H1 (cell line): ENCODE measurements around the gene KRTAP5-6. TPM values are rescaled to one million over a fixed set of nuclear protein-coding genes. Genes with fewer than 3 reads are reported as not detected.

ENCODE experiments used
- CTCF ChIA-PET: fragments of 300-600 bp; sonication (Branson Sonifier 250); formaldehyde crosslinking; loops from one replicate; lab custom pipeline; 2021; ENCODE audit not compliant: partially characterized antibody; lab: Charles Lee
- POLR2A ChIA-PET: fragments of 300-600 bp; sonication (Branson Sonifier 250); formaldehyde crosslinking; loops from one replicate; lab custom pipeline; 2021; ENCODE audit warnings: inconsistent platforms; ENCODE audit not compliant: partially characterized antibody; lab: Charles Lee
- DNase-seq, 2 experiments: peaks; one replicate each; pipeline versions ENCODE4 v3.0.0 to v3.0.0-alpha.2; 2010 to 2022; ENCODE audit warnings: low spot score in 2 of 2, low read depth in 1 of 2, mixed read lengths in 1 of 2
- FAIRE-seq: peaks from 2 replicates; lab custom pipeline; 2011; peaks lifted over from hg19 to GRCh38; lab: Jason Lieb, UNC
- H2AFZ ChIP-seq: 2 replicates; pipeline ENCODE4 v1.8.1; 2012; ENCODE audit warnings: low read length, inconsistent platforms
- H2AK5ac ChIP-seq: 2 replicates; pipeline ENCODE4 v1.6.1; 2013; ENCODE audit warnings: low read depth, low read length
- H2BK120ac ChIP-seq: replicated peaks from 2 replicates; pipeline ENCODE3; 2013; ENCODE audit warnings: low read depth, low read length, inconsistent platforms
- H2BK12ac ChIP-seq: 2 replicates; pipeline ENCODE4 v1.6.1; 2013; ENCODE audit warnings: low read depth, low read length
- H2BK15ac ChIP-seq: 2 replicates; pipeline ENCODE4 v1.6.1; 2013; ENCODE audit warnings: low read length
- H2BK20ac ChIP-seq: 2 replicates; pipeline ENCODE4 v1.6.1; 2013; ENCODE audit warnings: low read length
- H2BK5ac ChIP-seq: 2 replicates; pipeline ENCODE4 v1.6.1; 2013; ENCODE audit warnings: low read depth, low read length
- H3K14ac ChIP-seq: 2 replicates; pipeline ENCODE4 v1.6.1; 2013; ENCODE audit warnings: inconsistent platforms; ENCODE audit not compliant: insufficient read length
- H3K18ac ChIP-seq: 2 replicates; pipeline ENCODE4 v1.6.1; 2013; ENCODE audit warnings: low read length; ENCODE audit errors: extremely low read depth
- H3K23ac ChIP-seq: 2 replicates; pipeline ENCODE4 v1.6.1; 2013; ENCODE audit warnings: inconsistent platforms; ENCODE audit not compliant: insufficient read length
- H3K23me2 ChIP-seq: 2 replicates; pipeline ENCODE4 v1.6.1; 2013; ENCODE audit warnings: low read depth, low read length
- H3K27ac ChIP-seq: 2 replicates; pipeline ENCODE4 v1.6.1; 2011; ENCODE audit warnings: low read depth, low read length, inconsistent platforms
- H3K27me3 ChIP-seq, 4 experiments: replicated peaks in 1 of 4; 1 replicate in 1 of 4; 2 replicates in 3 of 4; pipeline versions ENCODE4 v1.6.1 to v1.8.1; 2011 to 2013; ENCODE audit warnings: low read length in 3 of 4, mild to moderate bottlenecking in 3 of 4, inconsistent platforms in 2 of 4, mixed read lengths in 2 of 4, moderate library complexity in 1 of 4; ENCODE audit not compliant: control insufficient read depth in 3 of 4, insufficient read depth in 3 of 4; ENCODE audit errors: extremely low read depth in 1 of 4
- H3K36me3 ChIP-seq, 4 experiments: 2 replicates each; pipeline versions ENCODE4 v1.6.1 to v1.8.1; 2011 to 2013; ENCODE audit warnings: mild to moderate bottlenecking in 4 of 4, low read length in 3 of 4, moderate library complexity in 2 of 4, control low read depth in 1 of 4, inconsistent platforms in 1 of 4; ENCODE audit not compliant: insufficient read depth in 4 of 4, control insufficient read depth in 2 of 4
- H3K4ac ChIP-seq: replicated peaks from 2 replicates; pipeline ENCODE3; 2013; ENCODE audit warnings: low read length, low read depth, mixed read lengths, inconsistent platforms; ENCODE audit not compliant: insufficient read length
- H3K4me1 ChIP-seq, 4 experiments: replicated peaks in 1 of 4; 1 replicate in 1 of 4; 2 replicates in 3 of 4; pipeline versions ENCODE4 v1.6.1 to v1.8.1; 2011 to 2013; ENCODE audit warnings: low read length in 3 of 4, inconsistent platforms in 2 of 4, mixed read lengths in 1 of 4; ENCODE audit not compliant: insufficient read depth in 4 of 4, control insufficient read depth in 3 of 4
- H3K4me2 ChIP-seq, 2 experiments: 2 replicates each; pipeline versions ENCODE4 v1.6.1 to v1.8.1; 2011 to 2013; ENCODE audit warnings: low read depth in 2 of 2, low read length in 2 of 2, control low read depth in 1 of 2, inconsistent platforms in 1 of 2, mild to moderate bottlenecking in 1 of 2; ENCODE audit not compliant: insufficient read depth in 1 of 2
- H3K4me3 ChIP-seq, 4 experiments: fragments of 200-600, 300-600 bp in 1 of 4; sonication (generic), shearing (Covaris generic), sonication (Bioruptor Twin) in 1 of 4; 2 replicates each; pipeline versions ENCODE4 v1.5.1 to v1.8.1; 2011 to 2016; ENCODE audit warnings: low read length in 4 of 4, low read depth in 3 of 4, control low read depth in 2 of 4, inconsistent platforms in 2 of 4, mild to moderate bottlenecking in 2 of 4, mixed read lengths in 1 of 4, moderate library complexity in 1 of 4; ENCODE audit not compliant: insufficient read depth in 2 of 4; ENCODE audit errors: extremely low read depth in 1 of 4
- H3K56ac ChIP-seq: replicated peaks from 2 replicates; pipeline ENCODE3; 2013; ENCODE audit warnings: low read depth, mild to moderate bottlenecking, mixed read lengths, low read length, inconsistent platforms; ENCODE audit not compliant: insufficient read length
- H3K79me1 ChIP-seq: 2 replicates; pipeline ENCODE4 v1.6.1; 2013; ENCODE audit warnings: low read depth, low read length, control low read depth
- H3K79me2 ChIP-seq, 2 experiments: 2 replicates each; pipeline versions ENCODE4 v1.6.1 to v1.8.1; 2012 to 2013; ENCODE audit warnings: low read length in 2 of 2, mild to moderate bottlenecking in 2 of 2, inconsistent platforms in 1 of 2; ENCODE audit not compliant: insufficient read depth in 2 of 2, control insufficient read depth in 1 of 2
- H3K9ac ChIP-seq, 4 experiments: replicated peaks in 1 of 4; 1 replicate in 1 of 4; 2 replicates in 3 of 4; pipeline versions ENCODE4 v1.6.1 to v1.8.1; 2011 to 2013; ENCODE audit warnings: low read depth in 3 of 4, low read length in 3 of 4, control low read depth in 2 of 4, mild to moderate bottlenecking in 2 of 4, moderate library complexity in 2 of 4, inconsistent platforms in 1 of 4; ENCODE audit errors: extremely low read depth in 1 of 4
- H3K9me3 ChIP-seq, 2 experiments: 2 replicates each; pipeline versions ENCODE4 v1.6.1 to v1.8.1; 2012 to 2013; ENCODE audit warnings: mild to moderate bottlenecking in 2 of 2, moderate library complexity in 2 of 2, control low read depth in 1 of 2, inconsistent platforms in 1 of 2, low read depth in 1 of 2, low read length in 1 of 2, mixed read lengths in 1 of 2; ENCODE audit not compliant: insufficient read depth in 2 of 2
- H4K20me1 ChIP-seq, 2 experiments: replicated peaks in 1 of 2; 2 replicates each; pipeline versions ENCODE3 to v1.8.1; 2011 to 2013; ENCODE audit warnings: inconsistent platforms in 2 of 2, low read length in 2 of 2, mild to moderate bottlenecking in 1 of 2; ENCODE audit not compliant: insufficient read depth in 2 of 2, control insufficient read depth in 1 of 2
- H4K5ac ChIP-seq: 2 replicates; pipeline ENCODE4 v1.6.1; 2013; ENCODE audit warnings: low read length, low read depth, mixed read lengths, inconsistent platforms; ENCODE audit not compliant: insufficient read length
- H4K8ac ChIP-seq: 2 replicates; pipeline ENCODE4 v1.8.0; 2013; ENCODE audit warnings: mild to moderate bottlenecking, moderate library complexity, low read length, inconsistent platforms; ENCODE audit not compliant: insufficient read depth; ENCODE audit errors: extremely low read depth
- H4K91ac ChIP-seq: replicated peaks from 2 replicates; pipeline ENCODE3; 2013; ENCODE audit warnings: low read length, mixed read lengths, inconsistent platforms; ENCODE audit not compliant: insufficient read length
- CBX8 ChIP-seq: fragments of 300-800, 300-1000 bp; sonication (generic); IDR thresholded peaks from 2 replicates; pipeline ENCODE4 v1.7.1; 2016; ENCODE audit warnings: low read depth, low read length, borderline replicate concordance
- FOSL1 ChIP-seq: IDR thresholded peaks from 2 replicates; pipeline ENCODE4 v1.6.1; 2011; ENCODE audit warnings: mild to moderate bottlenecking, low read depth, low read length, moderate library complexity; ENCODE audit not compliant: insufficient read depth
- HDAC6 ChIP-seq: IDR thresholded peaks from one replicate; pipeline ENCODE4 v1.7.1; 2012; ENCODE audit warnings: low read depth, mild to moderate bottlenecking, inconsistent platforms, low read length, moderate library complexity
- KDM1A ChIP-seq: fragments of 200-600, 300-600 bp; sonication (generic); IDR thresholded peaks from 2 replicates; pipeline ENCODE4 v1.7.1; 2016; ENCODE audit warnings: mild to moderate bottlenecking, low read length, borderline replicate concordance
- PHF8 ChIP-seq: fragments of 200-600 bp; sonication (generic); conservative IDR thresholded peaks from 2 replicates; pipeline ENCODE4 v1.7.1; 2012; ENCODE audit warnings: low read depth, mild to moderate bottlenecking, inconsistent platforms, low read length, moderate library complexity
- POU5F1 ChIP-seq: IDR thresholded peaks from 2 replicates; pipeline ENCODE4 v1.6.1; 2011; ENCODE audit warnings: low read depth, mild to moderate bottlenecking, low read length, moderate library complexity
- RAD21 ChIP-seq, 2 experiments: IDR thresholded peaks in 1 of 2; conservative IDR thresholded peaks in 1 of 2; 2 replicates each; pipeline ENCODE4 v1.6.1; 2011; ENCODE audit warnings: low read depth in 2 of 2, low read length in 2 of 2, improper control_type of control experiment in 1 of 2, inconsistent platforms in 1 of 2, mild to moderate bottlenecking in 1 of 2, moderate library complexity in 1 of 2
- RBBP5 ChIP-seq: IDR thresholded peaks from 2 replicates; pipeline ENCODE4 v1.7.1; 2012; ENCODE audit warnings: low read depth, mild to moderate bottlenecking, inconsistent platforms, low read length, moderate library complexity, borderline replicate concordance
- SIN3A ChIP-seq, 2 experiments: IDR thresholded peaks in 1 of 2; conservative IDR thresholded peaks in 1 of 2; 2 replicates each; pipeline ENCODE4 v1.6.1; 2011 to 2012; ENCODE audit warnings: low read length in 2 of 2, improper control_type of control experiment in 1 of 2, low read depth in 1 of 2, mild to moderate bottlenecking in 1 of 2
- SRF ChIP-seq: IDR thresholded peaks from 2 replicates; pipeline ENCODE4 v1.6.1; 2011; ENCODE audit warnings: mild to moderate bottlenecking, low read depth, low read length, moderate library complexity
- SUZ12 ChIP-seq: fragments of 200-600 bp; sonication (generic); IDR thresholded peaks from 2 replicates; pipeline ENCODE4 v1.6.1; 2012; ENCODE audit warnings: mild to moderate bottlenecking, inconsistent platforms, low read length, moderate library complexity, mixed read lengths
- WGBS, 2 experiments: shearing (Covaris generic) in 1 of 2; methylation state at CpG; one replicate each; pipeline versions ENCODE4 v1.1.6 to v1.1.7; 2013 to 2015; ENCODE audit warnings: low lambda C conversion rate in 2 of 2, mixed read lengths in 2 of 2, inconsistent platforms in 1 of 2, low coverage in 1 of 2, missing lambda C conversion rate in 1 of 2; ENCODE audit not compliant: insufficient replicate concordance in 2 of 2, insufficient coverage in 1 of 2, insufficient read length in 1 of 2; ENCODE audit errors: extremely low coverage in 1 of 2, missing lambda C conversion rate in 1 of 2; 5-methylcytosine and 5-hydroxymethylcytosine counted together
- polyA plus RNA-seq, 7 experiments: library from polyadenylated mRNA; depleted of rRNA in 3 of 7; stranded (reverse) in 5 of 7; unstranded in 2 of 7; fragments of >200 nt in 5 of 7; fragments of 200-250 nt in 2 of 7; gene quantifications; 1 replicate in 5 of 7; 2 replicates in 1 of 7; 4 replicates in 1 of 7; pipeline versions ENCODE4 v1.2.1 to v1.2.3, GENCODE V29; 2011 to 2013; ENCODE audit warnings: missing spikeins in 2 of 7, mixed read lengths in 2 of 7
- total RNA-seq: library from RNA; stranded (reverse); fragmentation: NEBNext Ultra II Directional; extraction: Animal tissue kit (Norgen Biotek cat#: 25700); gene quantifications from 2 replicates; pipeline ENCODE4 v1.2.1, GENCODE V29; 2021

KRTAP5-6 gene
- total and polyA plus RNA-seq, 2 of the 8 experiments (the other 6 are each of a cell fraction or from before 2014, with no cell fraction given): not detected

DNA sequence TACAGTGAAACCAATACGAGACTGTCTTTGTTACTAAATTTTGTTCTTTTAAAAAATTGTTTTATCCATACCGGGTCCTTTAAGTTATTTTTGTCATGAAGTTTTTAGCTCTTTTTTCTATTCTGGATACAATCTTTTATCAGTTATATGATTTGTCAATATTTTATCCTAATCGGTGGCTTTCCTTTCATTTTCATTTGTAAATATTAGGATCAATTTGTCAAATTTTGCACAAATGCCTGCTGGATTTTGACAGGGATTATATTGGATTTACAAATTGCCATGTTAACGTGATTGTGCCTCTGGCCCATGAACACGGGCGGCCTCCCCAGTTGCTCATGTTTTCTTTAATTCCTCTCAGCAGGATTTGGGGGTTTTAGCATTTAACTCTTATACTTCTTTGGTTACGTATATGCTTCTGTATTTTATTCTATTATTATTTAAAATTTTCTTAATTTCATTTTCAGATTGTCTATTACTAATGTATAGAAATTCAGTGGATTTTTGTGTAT, 20.7 kb upstream of the KRTAP5-6 start:
- Histone ChIP-seq H2BK20ac (no peak overlapping the region), H3K56ac (no peak overlapping the region), H3K4me3 (no peak overlapping the region), H3K79me1 (no peaks in the 10 kb centered on the region), H3K9me3 (no peaks in the 10 kb centered on the region), H3K4ac (no peak overlapping the region), H3K79me2 (no peaks in the 10 kb centered on the region), H2BK15ac (no peak overlapping the region), H3K36me3 (no peaks in the 10 kb centered on the region), H3K27ac (no peak overlapping the region), H4K8ac (no peak overlapping the region), H3K4me1 (no peaks in the 10 kb centered on the region; a peak in 1 of 7 replicates), H2AK5ac (no peak overlapping the region), H2BK12ac (no peak overlapping the region), H3K23ac (no peak overlapping the region), H4K91ac (no peak overlapping the region), H3K9ac (no peak overlapping the region), H3K14ac (no peak overlapping the region), H2BK5ac (no peak overlapping the region), H4K20me1 (no peaks in the 10 kb centered on the region), H3K18ac (no peak overlapping the region), H3K27me3 (no peaks in the 10 kb centered on the region; a peak in 1 of 7 replicates), H2BK120ac (no peak overlapping the region), H3K4me2 (no peak overlapping the region), H3K23me2 (no peaks in the 10 kb centered on the region), H4K5ac (no peak overlapping the region), H2AFZ (no peak overlapping the region)
- CTCF ChIA-PET: interaction anchor here (0.9 to 4.3 kb wide), 5 partner anchors 18 to 457 kb away, joined by 3 to 21 read pairs (median 3); partner anchors contain the start of gene SYT8
- FAIRE-seq (no peak), DNase-seq (no peak)
- POLR2A ChIA-PET: no interaction called here
- WGBS, 2 experiments: 85% methylated on average over 7 of the region's 7 CpGs; no CpG with 5 or more reads in 1 of the 2 experiments
- TF ChIP-seq SIN3A (conservative IDR thresholded peaks at IDR 0.05 in 1 of 2, IDR thresholded peaks at IDR 0.05 in 1 of 2; ENCODE audit: low read depth in 1 of 2, low read length in 2 of 2) (no peak), RBBP5 (no peak), RAD21 (IDR thresholded peaks at IDR 0.05 in 1 of 2, conservative IDR thresholded peaks at IDR 0.05 in 1 of 2; ENCODE audit: low read depth in 2 of 2, low read length in 2 of 2) (no peak), PHF8 (no peak), POU5F1 (no peak), SUZ12 (no peak), KDM1A (no peak), HDAC6 (no peak), FOSL1 (no peak), SRF (no peak), CBX8 (no peak)
